Sigmoid colon (tissue), 4 donors: Measurements from ENCODE around the gene KAZN.

Experiments
- CTCF ChIP-seq, 4 experiments: fragments of 450-650 bp in 3 of 4; fragments of 200-600 bp in 1 of 4; IDR thresholded peaks; one replicate each; pipeline ENCODE4 v1.5.1; 2016 to 2019; ENCODE audit warnings: antibody characterized with exemption in 4 of 4, mild to moderate bottlenecking in 3 of 4, moderate library complexity in 2 of 4
- EP300 ChIP-seq, 4 donors: sonication (generic); formaldehyde crosslinking; IDR thresholded peaks; one replicate each; pipeline ENCODE4 v1.6.1; 2017; ENCODE audit warnings: antibody characterized with exemption in 4 of 4
- POLR2AphosphoS5 ChIP-seq, 4 donors: sonication (generic); formaldehyde crosslinking; IDR thresholded peaks; one replicate each; pipeline ENCODE4 v1.6.1; 2017; ENCODE audit warnings: antibody characterized with exemption in 4 of 4

- no peak for TF ChIP-seq EP300 (IDR thresholded peaks at IDR 0.05)
- TF ChIP-seq CTCF (IDR thresholded peaks at IDR 0.05) = no peak
- TF ChIP-seq POLR2AphosphoS5 (IDR thresholded peaks at IDR 0.05) = no peak
Measured at GRCh38 chr1:15123270-15123669, 524.8 kb downstream of the KAZN start.
